ENCODE measurements around the gene PSORS1C2. TPM values are rescaled to one million over a fixed set of nuclear protein-coding genes. Genes with fewer than 3 reads are reported as not detected.

PSORS1C2 gene
- total RNA-seq, 1 donor from 2014 or later = not detected

GRCh38 chr6:31144296-31144969, 5.6 kb upstream of the PSORS1C2 start:
- FAIRE-seq = no peak
- H2AFZ ChIP-seq (ENCODE audit: low read depth, low read length) = no peak overlapping the region
- DNase-seq (ENCODE audit: low read depth) = no peak
- H3K9me3 ChIP-seq (ENCODE audit: insufficient read depth, low read depth, low read length) = no peaks in the 10 kb centered on the region
- no peak overlapping the region for H3K4me3 ChIP-seq (ENCODE audit: insufficient read depth, low read depth, low read length)
- H3K27ac ChIP-seq (ENCODE audit: low read depth, low read length) = no peak overlapping the region
- no peaks in the 10 kb centered on the region for H3K27me3 Mint-ChIP-seq (ENCODE audit: low read depth, unreplicated experiment)
- no peak overlapping the region for H3K4me2 ChIP-seq (ENCODE audit: low read length)
- peaks cover 26% of the 10 kb centered on the region for H3K4me1 Mint-ChIP-seq (ENCODE audit: low read depth, unreplicated experiment)
- H3K9ac ChIP-seq (ENCODE audit: low read length) = no peak overlapping the region
- H3K27me3 ChIP-seq (ENCODE audit: insufficient read depth, low read length) = no peaks in the 10 kb centered on the region
- peaks cover 8% of the 10 kb centered on the region for H3K36me3 Mint-ChIP-seq (ENCODE audit: low read depth, unreplicated experiment)
- peaks cover 3% of the 10 kb centered on the region for H3K36me3 ChIP-seq (ENCODE audit: insufficient read depth, low read length)
- H3K27ac Mint-ChIP-seq (ENCODE audit: unreplicated experiment) = no peak overlapping the region
- H3K4me3 Mint-ChIP-seq (ENCODE audit: unreplicated experiment) = peak overlapping the region; percentile 40
- no peaks in the 10 kb centered on the region for H3K79me2 ChIP-seq (ENCODE audit: insufficient read depth, low read length)
- H3K4me1 ChIP-seq (ENCODE audit: insufficient read depth, low read length) = peaks cover 10% of the 10 kb centered on the region
- H4K20me1 ChIP-seq (ENCODE audit: insufficient read depth, low read length) = no peaks in the 10 kb centered on the region
- TF ChIP-seq EZH2 (IDR thresholded peaks at IDR 0.05; ENCODE audit: insufficient read depth, low read length) = no peak
- no peak for TF ChIP-seq CTCF (IDR thresholded peaks at IDR 0.05; ENCODE audit: insufficient read depth, low read depth, low read length)
- H3K9me3 Mint-ChIP-seq (ENCODE audit: unreplicated experiment) = no peaks in the 10 kb centered on the region

GRCh38 chr6:31143148-31143547, 4.3 kb upstream of the PSORS1C2 start:
- no peaks in the 10 kb centered on the region for H3K27me3 ChIP-seq (ENCODE audit: insufficient read depth, low read length)
- H3K4me3 Mint-ChIP-seq (ENCODE audit: unreplicated experiment) = no peak overlapping the region
- no peak overlapping the region for H3K27ac ChIP-seq (ENCODE audit: low read depth, low read length)
- peaks cover 3% of the 10 kb centered on the region for H3K36me3 ChIP-seq (ENCODE audit: insufficient read depth, low read length)
- H3K4me1 ChIP-seq (ENCODE audit: insufficient read depth, low read length) = peaks cover 10% of the 10 kb centered on the region
- H3K4me3 ChIP-seq (ENCODE audit: insufficient read depth, low read depth, low read length) = no peak overlapping the region
- H4K20me1 ChIP-seq (ENCODE audit: insufficient read depth, low read length) = no peaks in the 10 kb centered on the region
- FAIRE-seq = no peak
- no peak overlapping the region for H3K27ac Mint-ChIP-seq (ENCODE audit: unreplicated experiment)
- no peaks in the 10 kb centered on the region for H3K9me3 Mint-ChIP-seq (ENCODE audit: unreplicated experiment)
- TF ChIP-seq CTCF (IDR thresholded peaks at IDR 0.05; ENCODE audit: insufficient read depth, low read depth, low read length) (no peak), EZH2 (IDR thresholded peaks at IDR 0.05; ENCODE audit: insufficient read depth, low read length) (no peak)
- peaks cover 26% of the 10 kb centered on the region for H3K4me1 Mint-ChIP-seq (ENCODE audit: low read depth, unreplicated experiment)
- H3K9ac ChIP-seq (ENCODE audit: low read length) = no peak overlapping the region
- peak overlapping the region; percentile 35 for H2AFZ ChIP-seq (ENCODE audit: low read depth, low read length)
- H3K9me3 ChIP-seq (ENCODE audit: insufficient read depth, low read depth, low read length) = no peaks in the 10 kb centered on the region
- peak; percentile 86 for DNase-seq (ENCODE audit: low read depth)
- peaks cover 8% of the 10 kb centered on the region for H3K36me3 Mint-ChIP-seq (ENCODE audit: low read depth, unreplicated experiment)
- H3K4me2 ChIP-seq (ENCODE audit: low read length) = peak overlapping the region; percentile 57
- H3K27me3 Mint-ChIP-seq (ENCODE audit: low read depth, unreplicated experiment) = no peaks in the 10 kb centered on the region
- no peaks in the 10 kb centered on the region for H3K79me2 ChIP-seq (ENCODE audit: insufficient read depth, low read length)

- Histone ChIP-seq H2AFZ (ENCODE audit: low read depth, low read length) (no peak overlapping the region), H3K9me3 (ENCODE audit: insufficient read depth, low read depth, low read length) (no peaks in the 10 kb centered on the region), H3K36me3 (ENCODE audit: insufficient read depth, low read length) (peaks cover 3% of the 10 kb centered on the region), H4K20me1 (ENCODE audit: insufficient read depth, low read length) (no peaks in the 10 kb centered on the region), H3K27ac (ENCODE audit: low read depth, low read length) (no peak overlapping the region), H3K4me1 (ENCODE audit: insufficient read depth, low read length) (peaks cover 10% of the 10 kb centered on the region), H3K27me3 (ENCODE audit: insufficient read depth, low read length) (no peaks in the 10 kb centered on the region), H3K79me2 (ENCODE audit: insufficient read depth, low read length) (no peaks in the 10 kb centered on the region), H3K9ac (ENCODE audit: low read length) (no peak overlapping the region), H3K4me2 (ENCODE audit: low read length) (no peak overlapping the region), H3K4me3 (ENCODE audit: insufficient read depth, low read depth, low read length) (no peak overlapping the region)
- FAIRE-seq = no peak
- Mint-ChIP-seq H3K9me3 (ENCODE audit: unreplicated experiment) (no peaks in the 10 kb centered on the region), H3K27me3 (ENCODE audit: low read depth, unreplicated experiment) (no peaks in the 10 kb centered on the region), H3K36me3 (ENCODE audit: low read depth, unreplicated experiment) (peaks cover 8% of the 10 kb centered on the region), H3K4me1 (ENCODE audit: low read depth, unreplicated experiment) (peaks cover 26% of the 10 kb centered on the region), H3K4me3 (ENCODE audit: unreplicated experiment) (no peak overlapping the region), H3K27ac (ENCODE audit: unreplicated experiment) (no peak overlapping the region)
- DNase-seq (ENCODE audit: low read depth) = no peak
- TF ChIP-seq CTCF (IDR thresholded peaks at IDR 0.05; ENCODE audit: insufficient read depth, low read depth, low read length) (no peak), EZH2 (IDR thresholded peaks at IDR 0.05; ENCODE audit: insufficient read depth, low read length) (no peak)
Observed at GRCh38 chr6:31142361-31142761, 3.5 kb upstream of the PSORS1C2 start.

All from astrocyte (in vitro differentiated cells and primary cell).